Measurements from ENCODE around the gene PAIP1.
"Not testable (repeated sequence)": the region's sequence is repeated elsewhere in the genome, so short reads cannot be mapped to it uniquely, and the experiment has no call there.

PAIP1 gene

GRCh38 chr5:43584166-43584699 lies 27.4 kb upstream of the PAIP1 start:
- POLR2A ChIA-PET: no interaction called here
- CTCF ChIA-PET: no interaction called here
- no peak for DNase-seq (ENCODE audit: extremely low spot score)
- TF ChIP-seq PKNOX1 (IDR thresholded peaks at IDR 0.05) (no peak), FOXM1 (IDR thresholded peaks at IDR 0.05; ENCODE audit: borderline replicate concordance) (no peak), L3MBTL2 (conservative IDR thresholded peaks at IDR 0.05) (no peak), SUZ12 (IDR thresholded peaks at IDR 0.05) (no peak)

GRCh38 chr5:43583724-43584123 lies 26.8 kb upstream of the PAIP1 start:
- no peak for DNase-seq (ENCODE audit: extremely low spot score)
- POLR2A ChIA-PET: no interaction called here
- TF ChIP-seq NFRKB (IDR thresholded peaks at IDR 0.05) (no peak), ELF4 (IDR thresholded peaks at IDR 0.05) (no peak), SUZ12 (IDR thresholded peaks at IDR 0.05) (no peak), L3MBTL2 (conservative IDR thresholded peaks at IDR 0.05) (no peak), BHLHE40 (IDR thresholded peaks at IDR 0.05; ENCODE audit: borderline replicate concordance) (no peak), FOXA1 (IDR thresholded peaks at IDR 0.05) (no peak), TARDBP (IDR thresholded peaks at IDR 0.05) (no peak), LEF1 (IDR thresholded peaks at IDR 0.05; ENCODE audit: borderline replicate concordance) (no peak), ZNF384 (IDR thresholded peaks at IDR 0.05) (no peak), HDGF (IDR thresholded peaks at IDR 0.05; ENCODE audit: borderline replicate concordance) (no peak), FOXK2 (IDR thresholded peaks at IDR 0.05) (no peak), FOXM1 (IDR thresholded peaks at IDR 0.05; ENCODE audit: borderline replicate concordance) (no peak), SP1 (IDR thresholded peaks at IDR 0.05) (no peak), CTBP1 (IDR thresholded peaks at IDR 0.05; ENCODE audit: borderline replicate concordance) (no peak), ARNT (IDR thresholded peaks at IDR 0.05) (no peak)
- CTCF ChIA-PET: no interaction called here

- no peak for TF ChIP-seq L3MBTL2 (conservative IDR thresholded peaks at IDR 0.05)
- no peak for TF ChIP-seq ARNT (IDR thresholded peaks at IDR 0.05)
- CTCF ChIA-PET: no interaction called here
- POLR2A ChIA-PET: no interaction called here
- DNase-seq (ENCODE audit: extremely low spot score): no peak
These were observed 25.5 kb upstream of the PAIP1 start for GRCh38 chr5:43582082-43583005.

GRCh38 chr5:43581398-43581797 lies 24.5 kb upstream of the PAIP1 start:
- ChIA-PET CTCF (no interaction called here), POLR2A (no interaction called here)
- TF ChIP-seq PKNOX1 (IDR thresholded peaks at IDR 0.05): no peak
- no peak for TF ChIP-seq TARDBP (IDR thresholded peaks at IDR 0.05)
- no peak for TF ChIP-seq CTBP1 (IDR thresholded peaks at IDR 0.05; ENCODE audit: borderline replicate concordance)
- no peak for TF ChIP-seq FOXK2 (IDR thresholded peaks at IDR 0.05)
- TF ChIP-seq HDGF (IDR thresholded peaks at IDR 0.05; ENCODE audit: borderline replicate concordance): no peak
- no peak for TF ChIP-seq ZNF384 (IDR thresholded peaks at IDR 0.05)
- TF ChIP-seq FOXM1 (IDR thresholded peaks at IDR 0.05; ENCODE audit: borderline replicate concordance): no peak
- TF ChIP-seq BHLHE40 (IDR thresholded peaks at IDR 0.05; ENCODE audit: borderline replicate concordance): no peak
- TF ChIP-seq SP1 (IDR thresholded peaks at IDR 0.05): no peak
- no peak for TF ChIP-seq L3MBTL2 (conservative IDR thresholded peaks at IDR 0.05)
- no peak for TF ChIP-seq NFRKB (IDR thresholded peaks at IDR 0.05)
- no peak for TF ChIP-seq LEF1 (IDR thresholded peaks at IDR 0.05; ENCODE audit: borderline replicate concordance)
- no peak for TF ChIP-seq ARNT (IDR thresholded peaks at IDR 0.05)
- TF ChIP-seq SUZ12 (IDR thresholded peaks at IDR 0.05): no peak
- no peak for TF ChIP-seq FOXA1 (IDR thresholded peaks at IDR 0.05)
- no peak for TF ChIP-seq ELF4 (IDR thresholded peaks at IDR 0.05)
- no peak for DNase-seq (ENCODE audit: extremely low spot score)

GRCh38 chr5:43580402-43581210 lies 23.7 kb upstream of the PAIP1 start:
- DNase-seq (ENCODE audit: extremely low spot score); CTCF ChIA-PET: not testable (repeated sequence)
- POLR2A ChIA-PET: interaction anchor here (0.6 kb wide), 1 partner anchor 8 kb away, joined by 3 read pairs; no protein-coding TSS in a partner anchor

- POLR2A ChIA-PET: no interaction called here
- TF ChIP-seq ELF4 (IDR thresholded peaks at IDR 0.05): no peak
- TF ChIP-seq ZNF384 (IDR thresholded peaks at IDR 0.05): peak; percentile 57
- CTCF ChIA-PET: no interaction called here
- DNase-seq (ENCODE audit: extremely low spot score): no peak
These were observed 16.2 kb upstream of the PAIP1 start for GRCh38 chr5:43573058-43573457.

GRCh38 chr5:43572357-43572756 lies 15.5 kb upstream of the PAIP1 start:
- no peak for DNase-seq (ENCODE audit: extremely low spot score)
- TF ChIP-seq SUZ12 (IDR thresholded peaks at IDR 0.05) (no peak), PKNOX1 (IDR thresholded peaks at IDR 0.05) (peak; percentile 71), L3MBTL2 (conservative IDR thresholded peaks at IDR 0.05) (no peak)
- POLR2A ChIA-PET: no interaction called here
- CTCF ChIA-PET: no interaction called here

Measured in HEK293T (cell line).